Measurements from ENCODE around the gene SIAH2. TPM values are rescaled to one million over a fixed set of nuclear protein-coding genes. Genes with fewer than 3 reads are reported as not detected.

Gene SIAH2
- total and polyA plus RNA-seq, 9 of the 15 experiments (the other 6 are each of a cell fraction or from before 2014, with no cell fraction given), result 4.8 to 39.0 (median 29.9) TPM

DNA sequence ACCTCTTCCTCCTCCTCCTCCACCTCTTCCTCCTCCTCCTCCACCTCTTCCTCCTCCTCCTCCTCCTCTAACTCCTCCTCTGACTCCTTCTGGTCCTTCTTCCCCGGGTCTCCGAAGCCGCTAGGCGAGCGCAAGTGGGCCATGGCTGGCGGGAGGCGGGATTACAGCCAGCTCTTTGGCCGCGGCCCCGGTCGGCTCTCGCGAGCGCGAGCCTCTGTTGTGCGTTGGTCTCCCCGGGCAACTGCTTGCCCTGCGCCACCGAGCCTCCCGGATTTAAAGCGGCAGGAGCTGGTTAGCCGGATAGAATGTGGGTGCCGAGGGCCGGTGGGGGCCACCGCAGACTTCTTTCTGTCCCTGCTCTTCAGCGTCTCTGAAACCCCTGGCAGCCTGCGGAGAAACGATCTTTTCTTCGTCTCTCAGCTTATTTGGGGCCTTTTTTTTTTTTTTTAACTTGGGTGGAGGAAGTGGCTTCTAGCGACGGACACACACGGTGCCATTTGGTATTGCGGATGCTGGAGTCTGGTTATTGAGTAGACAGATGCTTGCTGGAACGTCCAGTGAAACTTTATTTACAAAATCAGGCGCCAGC is 59.1 kb downstream of the SIAH2 start, which contains the start of gene ERICH6 (continued):
- TF ChIP-seq E2F3 (CRISPR knock-in tag; IDR thresholded peaks at IDR 0.05) (no peak), PATZ1 (CRISPR knock-in tag; IDR thresholded peaks at IDR 0.05; ENCODE audit: borderline replicate concordance) (no peak), TARDBP (IDR thresholded peaks at IDR 0.05) (no peak), HMG20A (CRISPR knock-in tag; conservative IDR thresholded peaks at IDR 0.05) (no peak), ZNF764 (CRISPR knock-in tag; IDR thresholded peaks at IDR 0.05; ENCODE audit: low read depth) (no peak), ZBTB12 (CRISPR knock-in tag; IDR thresholded peaks at IDR 0.05) (no peak), MEIS2 (IDR thresholded peaks at IDR 0.05; ENCODE audit: partially characterized antibody) (no peak), NFE2L1 (tag; IDR thresholded peaks at IDR 0.05; ENCODE audit: borderline replicate concordance, low read depth) (no peak), ELF1 (tag; IDR thresholded peaks at IDR 0.05) (no peak), PML (IDR thresholded peaks at IDR 0.05; ENCODE audit: low read length) (no peak), DDX20 (tag; IDR thresholded peaks at IDR 0.05; ENCODE audit: low read depth) (no peak), ZNF707 (CRISPR knock-in tag; conservative IDR thresholded peaks at IDR 0.05) (no peak), SIN3B (IDR thresholded peaks at IDR 0.05; ENCODE audit: low read depth) (no peak), SMARCA5 (IDR thresholded peaks at IDR 0.05) (no peak), ZNF436 (CRISPR knock-in tag; IDR thresholded peaks at IDR 0.05) (no peak), SUPT5H (IDR thresholded peaks at IDR 0.05) (0 out of 2 replicates have a peak, but pooled peaks have one; percentile 23), ATF6 (CRISPR knock-in tag; IDR thresholded peaks at IDR 0.05) (no peak), ZNF41 (CRISPR knock-in tag; conservative IDR thresholded peaks at IDR 0.05) (no peak), BRD4 (IDR thresholded peaks at IDR 0.05) (no peak), HNRNPK (IDR thresholded peaks at IDR 0.05; ENCODE audit: low read depth, low read length, poor library complexity, severe bottlenecking) (no peak)
- TF ChIP-seq, protein P1, sequence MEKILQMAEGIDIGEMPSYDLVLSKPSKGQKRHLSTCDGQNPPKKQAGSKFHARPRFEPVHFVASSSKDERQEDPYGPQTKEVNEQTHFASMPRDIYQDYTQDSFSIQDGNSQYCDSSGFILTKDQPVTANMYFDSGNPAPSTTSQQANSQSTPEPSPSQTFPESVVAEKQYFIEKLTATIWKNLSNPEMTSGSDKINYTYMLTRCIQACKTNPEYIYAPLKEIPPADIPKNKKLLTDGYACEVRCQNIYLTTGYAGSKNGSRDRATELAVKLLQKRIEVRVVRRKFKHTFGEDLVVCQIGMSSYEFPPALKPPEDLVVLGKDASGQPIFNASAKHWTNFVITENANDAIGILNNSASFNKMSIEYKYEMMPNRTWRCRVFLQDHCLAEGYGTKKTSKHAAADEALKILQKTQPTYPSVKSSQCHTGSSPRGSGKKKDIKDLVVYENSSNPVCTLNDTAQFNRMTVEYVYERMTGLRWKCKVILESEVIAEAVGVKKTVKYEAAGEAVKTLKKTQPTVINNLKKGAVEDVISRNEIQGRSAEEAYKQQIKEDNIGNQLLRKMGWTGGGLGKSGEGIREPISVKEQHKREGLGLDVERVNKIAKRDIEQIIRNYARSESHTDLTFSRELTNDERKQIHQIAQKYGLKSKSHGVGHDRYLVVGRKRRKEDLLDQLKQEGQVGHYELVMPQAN (IDR thresholded peaks at IDR 0.05; ENCODE audit: borderline replicate concordance), result 0 out of 2 replicates have a peak, but pooled peaks have one; percentile 30
